ENCODE measurements around the gene GLIS1. TPM values are rescaled to one million over a fixed set of nuclear protein-coding genes. Genes with fewer than 3 reads are reported as not detected.

The GLIS1 gene
- total RNA-seq, 1 donor from 2014 or later: 0.07 TPM

- Mint-ChIP-seq H3K4me3 (ENCODE audit: unreplicated experiment) (no peak overlapping the region), H3K27ac (ENCODE audit: unreplicated experiment) (no peak overlapping the region), H3K4me1 (ENCODE audit: low read depth, unreplicated experiment) (no peaks in the 10 kb centered on the region), H3K9me3 (ENCODE audit: unreplicated experiment) (no peaks in the 10 kb centered on the region), H3K36me3 (ENCODE audit: low read depth, unreplicated experiment) (no peaks in the 10 kb centered on the region), H3K27me3 (ENCODE audit: low read depth, unreplicated experiment) (peaks cover 15% of the 10 kb centered on the region)
- H3K27ac ChIP-seq (ENCODE audit: low read depth, low read length): no peak overlapping the region
- no peak overlapping the region for H3K4me3 ChIP-seq (ENCODE audit: insufficient read depth, low read depth, low read length)
- FAIRE-seq: no peak
- peaks cover 93% of the 10 kb centered on the region for H3K79me2 ChIP-seq (ENCODE audit: insufficient read depth, low read length)
- peaks cover 77% of the 10 kb centered on the region for H4K20me1 ChIP-seq (ENCODE audit: insufficient read depth, low read length)
- no peak for TF ChIP-seq EZH2 (IDR thresholded peaks at IDR 0.05; ENCODE audit: insufficient read depth, low read length)
- TF ChIP-seq CTCF (IDR thresholded peaks at IDR 0.05; ENCODE audit: insufficient read depth, low read depth, low read length): no peak
- no peaks in the 10 kb centered on the region for H3K36me3 ChIP-seq (ENCODE audit: insufficient read depth, low read length)
- no peak for DNase-seq (ENCODE audit: low read depth)
- H3K4me1 ChIP-seq (ENCODE audit: insufficient read depth, low read length): no peaks in the 10 kb centered on the region
- no peaks in the 10 kb centered on the region for H3K27me3 ChIP-seq (ENCODE audit: insufficient read depth, low read length)
- no peak overlapping the region for H3K4me2 ChIP-seq (ENCODE audit: low read length)
- H2AFZ ChIP-seq (ENCODE audit: low read depth, low read length): no peak overlapping the region
- H3K9ac ChIP-seq (ENCODE audit: low read length): no peak overlapping the region
- no peaks in the 10 kb centered on the region for H3K9me3 ChIP-seq (ENCODE audit: insufficient read depth, low read depth, low read length)
Measured at GRCh38 chr1:53719469-53719868, 19.5 kb downstream of the GLIS1 start.

GRCh38 chr1:53718443-53718842, 20.5 kb downstream of the GLIS1 start:
- Histone ChIP-seq H3K79me2 (ENCODE audit: insufficient read depth, low read length) (peaks cover 93% of the 10 kb centered on the region), H3K27me3 (ENCODE audit: insufficient read depth, low read length) (no peaks in the 10 kb centered on the region), H3K4me3 (ENCODE audit: insufficient read depth, low read depth, low read length) (no peak overlapping the region), H3K9ac (ENCODE audit: low read length) (no peak overlapping the region), H3K9me3 (ENCODE audit: insufficient read depth, low read depth, low read length) (no peaks in the 10 kb centered on the region), H3K4me2 (ENCODE audit: low read length) (no peak overlapping the region), H3K27ac (ENCODE audit: low read depth, low read length) (no peak overlapping the region), H3K36me3 (ENCODE audit: insufficient read depth, low read length) (no peaks in the 10 kb centered on the region), H4K20me1 (ENCODE audit: insufficient read depth, low read length) (peaks cover 83% of the 10 kb centered on the region), H2AFZ (ENCODE audit: low read depth, low read length) (no peak overlapping the region), H3K4me1 (ENCODE audit: insufficient read depth, low read length) (no peaks in the 10 kb centered on the region)
- DNase-seq (ENCODE audit: low read depth): no peak
- TF ChIP-seq EZH2 (IDR thresholded peaks at IDR 0.05; ENCODE audit: insufficient read depth, low read length) (no peak), CTCF (IDR thresholded peaks at IDR 0.05; ENCODE audit: insufficient read depth, low read depth, low read length) (no peak)
- Mint-ChIP-seq H3K4me3 (ENCODE audit: unreplicated experiment) (no peak overlapping the region), H3K27me3 (ENCODE audit: low read depth, unreplicated experiment) (peaks cover 15% of the 10 kb centered on the region), H3K36me3 (ENCODE audit: low read depth, unreplicated experiment) (no peaks in the 10 kb centered on the region), H3K4me1 (ENCODE audit: low read depth, unreplicated experiment) (no peaks in the 10 kb centered on the region), H3K9me3 (ENCODE audit: unreplicated experiment) (no peaks in the 10 kb centered on the region), H3K27ac (ENCODE audit: unreplicated experiment) (no peak overlapping the region)
- no peak for FAIRE-seq

GRCh38 chr1:53717025-53717804, 21.7 kb downstream of the GLIS1 start:
- TF ChIP-seq EZH2 (IDR thresholded peaks at IDR 0.05; ENCODE audit: insufficient read depth, low read length) (no peak), CTCF (IDR thresholded peaks at IDR 0.05; ENCODE audit: insufficient read depth, low read depth, low read length) (no peak)
- no peak overlapping the region for H3K9ac ChIP-seq (ENCODE audit: low read length)
- DNase-seq (ENCODE audit: low read depth) (no peak), FAIRE-seq (no peak)
- Mint-ChIP-seq H3K27me3 (ENCODE audit: low read depth, unreplicated experiment) (peaks cover 16% of the 10 kb centered on the region), H3K4me3 (ENCODE audit: unreplicated experiment) (no peak overlapping the region), H3K9me3 (ENCODE audit: unreplicated experiment) (peaks cover 2% of the 10 kb centered on the region), H3K36me3 (ENCODE audit: low read depth, unreplicated experiment) (no peaks in the 10 kb centered on the region), H3K27ac (ENCODE audit: unreplicated experiment) (no peak overlapping the region), H3K4me1 (ENCODE audit: low read depth, unreplicated experiment) (no peaks in the 10 kb centered on the region)
- H3K4me3 ChIP-seq (ENCODE audit: insufficient read depth, low read depth, low read length): no peak overlapping the region
- H3K27ac ChIP-seq (ENCODE audit: low read depth, low read length): no peak overlapping the region
- H3K27me3 ChIP-seq (ENCODE audit: insufficient read depth, low read length): no peaks in the 10 kb centered on the region
- peaks cover 90% of the 10 kb centered on the region for H3K79me2 ChIP-seq (ENCODE audit: insufficient read depth, low read length)
- no peaks in the 10 kb centered on the region for H3K4me1 ChIP-seq (ENCODE audit: insufficient read depth, low read length)
- H3K36me3 ChIP-seq (ENCODE audit: insufficient read depth, low read length): no peaks in the 10 kb centered on the region
- no peak overlapping the region for H2AFZ ChIP-seq (ENCODE audit: low read depth, low read length)
- H3K4me2 ChIP-seq (ENCODE audit: low read length): no peak overlapping the region
- peaks cover 89% of the 10 kb centered on the region for H4K20me1 ChIP-seq (ENCODE audit: insufficient read depth, low read length)
- H3K9me3 ChIP-seq (ENCODE audit: insufficient read depth, low read depth, low read length): no peaks in the 10 kb centered on the region
